ENCODE measurements around the gene CCT7. TPM values are rescaled to one million over a fixed set of nuclear protein-coding genes. Genes with fewer than 3 reads are reported as not detected.

CCT7 gene
- total RNA-seq, 1 experiment from 2014 or later, result 482 TPM

- CTCF ChIA-PET, result interaction anchor here (0.9 to 2.2 kb wide), 9 partner anchors 8 to 102 kb away, joined by 3 to 20 read pairs (median 5); partner anchors contain the start of genes ALMS1 and EGR4
- DNase-seq (ENCODE audit: low spot score) (peak; percentile 50), ATAC-seq (peak; percentile 25)
- Mint-ChIP-seq H3K36me3 (no peaks in the 10 kb centered on the region), H3K9me3 (no peaks in the 10 kb centered on the region), H3K4me1 (peaks cover 24% of the 10 kb centered on the region), H3K27ac (peak overlapping the region; percentile 50; the same call in 1 of the 2 replicates), H3K27me3 (ENCODE audit: low read depth) (peaks cover 39% of the 10 kb centered on the region), H3K4me3 (peak overlapping the region; percentile 78)
- POLR2A ChIA-PET, result interaction anchor here (0.6 kb wide), 1 partner anchor 7 kb away, joined by 3 read pairs; no protein-coding TSS in a partner anchor
- TF ChIP-seq ERG (CRISPR knock-in tag; IDR thresholded peaks at IDR 0.05), result no peak
- no peak for TF ChIP-seq JAZF1 (CRISPR knock-in tag; IDR thresholded peaks at IDR 0.05)
- TF ChIP-seq KAT7 (CRISPR knock-in tag; IDR thresholded peaks at IDR 0.05; ENCODE audit: borderline replicate concordance), result no peak
- peak; percentile 45; the same call in 1 of the 2 replicates for TF ChIP-seq HMGXB4 (CRISPR knock-in tag; IDR thresholded peaks at IDR 0.05)
- no peak for TF ChIP-seq ARID4B (CRISPR knock-in tag; IDR thresholded peaks at IDR 0.05; ENCODE audit: borderline replicate concordance)
- no peak for TF ChIP-seq AR (CRISPR knock-in tag; IDR thresholded peaks at IDR 0.05)
- TF ChIP-seq IRF1 (CRISPR knock-in tag; IDR thresholded peaks at IDR 0.05), result no peak
- no peak for TF ChIP-seq ZBTB21 (CRISPR knock-in tag; IDR thresholded peaks at IDR 0.05; ENCODE audit: borderline replicate concordance)
- TF ChIP-seq FOXP4 (CRISPR knock-in tag; IDR thresholded peaks at IDR 0.05), result no peak
- peak; percentile 97 for TF ChIP-seq ZNF121 (CRISPR knock-in tag; IDR thresholded peaks at IDR 0.05)
- TF ChIP-seq ZNF423 (CRISPR knock-in tag; IDR thresholded peaks at IDR 0.05), result no peak
- TF ChIP-seq CTCF (IDR thresholded peaks at IDR 0.05), result no peak
- no peak for TF ChIP-seq ZNF232 (CRISPR knock-in tag; IDR thresholded peaks at IDR 0.05)
- TF ChIP-seq ZNF416 (CRISPR knock-in tag; IDR thresholded peaks at IDR 0.05), result no peak
- TF ChIP-seq SMAD4 (CRISPR knock-in tag; IDR thresholded peaks at IDR 0.05), result no peak
- no peak for TF ChIP-seq MLX (CRISPR knock-in tag; IDR thresholded peaks at IDR 0.05)
- TF ChIP-seq E2F1 (CRISPR knock-in tag; IDR thresholded peaks at IDR 0.05), result no peak
- TF ChIP-seq TEAD1 (CRISPR knock-in tag; IDR thresholded peaks at IDR 0.05), result peak; percentile 41; the same call in 1 of the 2 replicates
- peak; percentile 47; the same call in 1 of the 2 replicates for TF ChIP-seq FOXP1 (CRISPR knock-in tag; IDR thresholded peaks at IDR 0.05; ENCODE audit: borderline replicate concordance)
Observed at GRCh38 chr2:73283545-73284295, 49.6 kb downstream of the CCT7 start.

All from WTC11 (cell line).